Loucy (cell line): ENCODE measurements around the gene FRA10AC1.

Experiments used
- H2AFZ ChIP-seq: fragments of 200-600 bp; sonication (generic); 2 replicates; pipeline ENCODE4 v1.6.0; 2016; ENCODE audit warnings: antibody characterized with exemption, mild to moderate bottlenecking, low read length, moderate library complexity
- H3F3A ChIP-seq: fragments of 200-600 bp; 2 replicates; pipeline ENCODE4 v1.6.0; 2016; ENCODE audit warnings: antibody characterized with exemption, low read depth, mild to moderate bottlenecking
- H3K27me3 ChIP-seq: fragments of 200-600 bp; sonication (generic); 2 replicates; pipeline ENCODE4 v1.6.1; 2014; ENCODE audit warnings: low read length, mild to moderate bottlenecking; ENCODE audit not compliant: insufficient read depth, poor library complexity, severe bottlenecking
- H3K36me3 ChIP-seq: fragments of 200-600 bp; sonication (generic); 2 replicates; pipeline ENCODE4 v1.6.1; 2016; ENCODE audit warnings: low read length; ENCODE audit not compliant: insufficient read depth
- H3K4me1 ChIP-seq: fragments of 200-600 bp; sonication (generic); 2 replicates; pipeline ENCODE4 v1.5.1; 2014; ENCODE audit warnings: low read length, mild to moderate bottlenecking; ENCODE audit not compliant: insufficient read depth, poor library complexity, severe bottlenecking
- H3K4me2 ChIP-seq: fragments of 200-600 bp; sonication (generic); 2 replicates; pipeline ENCODE4 v1.6.0; 2014; ENCODE audit warnings: antibody characterized with exemption, low read length, low read depth, mild to moderate bottlenecking; ENCODE audit not compliant: poor library complexity, severe bottlenecking
- H3K4me3 ChIP-seq: fragments of 200-600 bp; sonication (generic); 2 replicates; pipeline ENCODE4 v1.5.1; 2014; ENCODE audit warnings: low read length, mild to moderate bottlenecking, mixed read lengths; ENCODE audit not compliant: poor library complexity, severe bottlenecking
- H3K79me2 ChIP-seq: fragments of 200-600 bp; sonication (generic); 2 replicates; pipeline ENCODE4 v1.6.1; 2014; ENCODE audit warnings: low read length; ENCODE audit not compliant: insufficient read depth
- H3K9ac ChIP-seq: fragments of 200-600 bp; sonication (generic); 2 replicates; pipeline ENCODE4 v1.6.0; 2014; ENCODE audit warnings: mild to moderate bottlenecking, low read depth, low read length, moderate library complexity; ENCODE audit not compliant: poor library complexity, severe bottlenecking
- H3K9me2 ChIP-seq: fragments of 200-600 bp; sonication (generic); replicated peaks from 2 replicates; pipeline ENCODE4 v1.6.1; 2016; ENCODE audit warnings: low read depth, low read length, mixed read lengths
- H3K9me3 ChIP-seq: fragments of 200-600 bp; sonication (generic); 2 replicates; pipeline ENCODE4 v1.6.1; 2014; ENCODE audit warnings: mild to moderate bottlenecking, antibody characterized with exemption, low read length, low read depth; ENCODE audit not compliant: insufficient read depth
- H4K20me1 ChIP-seq: fragments of 200-600 bp; sonication (generic); 2 replicates; pipeline ENCODE4 v1.6.0; 2014; ENCODE audit warnings: antibody characterized with exemption, low read length, mild to moderate bottlenecking; ENCODE audit not compliant: insufficient read depth, poor library complexity, severe bottlenecking
- EZH2phosphoT487 ChIP-seq: fragments of 200-600 bp; IDR thresholded peaks from 2 replicates; pipeline ENCODE4 v1.6.1; 2018; ENCODE audit warnings: antibody characterized with exemption, mild to moderate bottlenecking, moderate library complexity, borderline replicate concordance
- TF ChIP-seq, protein P1 (sequence below): fragments of 200-600 bp; sonication (generic); conservative IDR thresholded peaks from 2 replicates; pipeline ENCODE4 v1.5.1; 2014; ENCODE audit warnings: mild to moderate bottlenecking, antibody characterized with exemption, low read length

Gene FRA10AC1

DNA sequence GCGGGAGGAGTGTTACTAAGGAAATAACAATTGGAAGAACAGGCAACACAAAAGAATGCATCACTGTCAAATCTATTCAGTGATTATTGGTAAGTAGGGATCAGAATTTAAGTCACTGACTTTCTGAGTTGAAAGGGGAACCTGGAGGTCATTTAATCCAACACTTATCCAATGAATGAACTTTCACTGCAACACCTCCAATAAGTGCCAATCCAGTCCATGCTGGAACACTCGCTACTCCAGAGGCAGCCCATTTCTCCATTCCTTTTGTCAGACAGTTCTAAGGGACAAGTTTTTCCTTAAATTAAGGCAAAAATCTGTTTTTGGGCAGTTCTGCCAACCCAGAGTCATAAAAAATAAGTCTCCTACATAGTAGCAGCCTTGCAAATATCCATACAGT lies 29.5 kb downstream of the FRA10AC1 start:
- Histone ChIP-seq H3K4me2 (no peak overlapping the region), H3K9me3 (no peaks in the 10 kb centered on the region), H3F3A (no peaks in the 10 kb centered on the region), H2AFZ (no peak overlapping the region), H3K79me2 (no peaks in the 10 kb centered on the region), H4K20me1 (no peaks in the 10 kb centered on the region), H3K9ac (no peak overlapping the region), H3K9me2 (no peaks in the 10 kb centered on the region), H3K4me1 (no peaks in the 10 kb centered on the region), H3K36me3 (peaks cover 70% of the 10 kb centered on the region; the same call in 1 of the 2 replicates), H3K4me3 (no peak overlapping the region), H3K27me3 (no peaks in the 10 kb centered on the region)
- no peak for TF ChIP-seq EZH2phosphoT487
- TF ChIP-seq, protein P1, sequence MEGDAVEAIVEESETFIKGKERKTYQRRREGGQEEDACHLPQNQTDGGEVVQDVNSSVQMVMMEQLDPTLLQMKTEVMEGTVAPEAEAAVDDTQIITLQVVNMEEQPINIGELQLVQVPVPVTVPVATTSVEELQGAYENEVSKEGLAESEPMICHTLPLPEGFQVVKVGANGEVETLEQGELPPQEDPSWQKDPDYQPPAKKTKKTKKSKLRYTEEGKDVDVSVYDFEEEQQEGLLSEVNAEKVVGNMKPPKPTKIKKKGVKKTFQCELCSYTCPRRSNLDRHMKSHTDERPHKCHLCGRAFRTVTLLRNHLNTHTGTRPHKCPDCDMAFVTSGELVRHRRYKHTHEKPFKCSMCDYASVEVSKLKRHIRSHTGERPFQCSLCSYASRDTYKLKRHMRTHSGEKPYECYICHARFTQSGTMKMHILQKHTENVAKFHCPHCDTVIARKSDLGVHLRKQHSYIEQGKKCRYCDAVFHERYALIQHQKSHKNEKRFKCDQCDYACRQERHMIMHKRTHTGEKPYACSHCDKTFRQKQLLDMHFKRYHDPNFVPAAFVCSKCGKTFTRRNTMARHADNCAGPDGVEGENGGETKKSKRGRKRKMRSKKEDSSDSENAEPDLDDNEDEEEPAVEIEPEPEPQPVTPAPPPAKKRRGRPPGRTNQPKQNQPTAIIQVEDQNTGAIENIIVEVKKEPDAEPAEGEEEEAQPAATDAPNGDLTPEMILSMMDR: no peak

DNA sequence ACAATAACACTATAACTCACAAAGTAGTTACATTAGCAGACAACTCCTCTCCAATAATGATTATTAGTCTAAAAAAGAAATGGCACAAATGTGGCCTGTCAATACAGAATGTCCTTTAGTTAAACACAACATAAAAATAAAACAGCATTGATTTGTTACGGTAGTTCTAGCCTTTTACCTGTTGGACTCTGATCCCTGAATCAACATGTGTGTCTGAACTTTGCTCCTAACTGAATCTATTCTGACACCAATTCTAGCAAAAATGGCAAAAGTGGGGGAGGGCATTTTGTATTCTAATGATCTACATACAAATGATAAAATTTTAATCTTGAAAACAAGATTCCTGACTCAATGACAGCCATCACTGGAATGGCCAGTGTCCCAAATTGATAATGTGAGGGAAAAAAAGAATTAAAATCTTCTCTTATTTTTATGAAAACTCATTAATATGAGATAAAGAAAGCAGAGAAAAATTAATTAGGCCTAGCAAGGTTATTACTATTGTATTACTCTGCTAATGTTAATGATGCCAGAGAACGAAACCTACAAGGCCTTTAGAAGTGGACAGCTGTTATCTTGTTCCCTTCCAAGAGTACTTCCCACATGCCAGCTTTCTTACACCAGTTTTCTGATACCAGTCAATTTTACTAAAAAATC lies 30.2 kb downstream of the FRA10AC1 start:
- Histone ChIP-seq H3F3A (no peaks in the 10 kb centered on the region), H3K79me2 (no peaks in the 10 kb centered on the region), H2AFZ (no peak overlapping the region), H3K9me2 (no peaks in the 10 kb centered on the region), H3K4me3 (no peak overlapping the region), H3K9ac (no peak overlapping the region), H3K4me1 (no peaks in the 10 kb centered on the region), H3K36me3 (peaks cover 70% of the 10 kb centered on the region; the same call in 1 of the 2 replicates), H3K9me3 (no peaks in the 10 kb centered on the region), H3K4me2 (no peak overlapping the region), H3K27me3 (no peaks in the 10 kb centered on the region), H4K20me1 (no peaks in the 10 kb centered on the region)
- TF ChIP-seq, protein P1: no peak
- no peak for TF ChIP-seq EZH2phosphoT487

DNA sequence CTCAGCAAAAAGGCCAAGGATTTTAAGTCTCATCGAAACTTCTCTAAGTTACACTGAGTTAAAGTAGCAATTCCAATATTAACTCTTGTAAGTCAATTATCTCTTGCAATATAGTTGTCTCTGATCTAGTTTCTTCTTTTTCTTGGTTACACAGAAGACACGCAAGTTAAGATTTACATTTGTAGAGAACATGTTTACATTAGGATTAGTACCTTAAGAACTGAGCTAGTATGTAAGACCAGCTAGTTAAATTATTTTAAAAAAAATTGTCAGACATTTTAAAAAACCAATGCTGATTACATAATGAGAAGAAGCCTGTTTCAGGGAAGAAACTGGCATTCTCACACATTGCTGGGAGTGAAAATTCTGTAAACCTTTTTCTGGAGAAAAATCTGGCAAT lies 31.4 kb downstream of the FRA10AC1 start:
- Histone ChIP-seq H3K79me2 (no peaks in the 10 kb centered on the region), H3K4me3 (no peak overlapping the region), H2AFZ (no peak overlapping the region), H3K36me3 (peaks cover 73% of the 10 kb centered on the region; the same call in 1 of the 2 replicates), H3K9ac (no peak overlapping the region), H3F3A (no peaks in the 10 kb centered on the region), H3K4me1 (no peaks in the 10 kb centered on the region), H3K4me2 (no peak overlapping the region), H3K9me3 (no peaks in the 10 kb centered on the region), H3K9me2 (no peaks in the 10 kb centered on the region), H3K27me3 (no peaks in the 10 kb centered on the region), H4K20me1 (no peaks in the 10 kb centered on the region)
- TF ChIP-seq, protein P1: no peak
- no peak for TF ChIP-seq EZH2phosphoT487
